ENCODE measurements around the gene ARSA. TPM values are rescaled to one million over a fixed set of nuclear protein-coding genes. Genes with fewer than 3 reads are reported as not detected.
"Not testable (repeated sequence)": the region's sequence is repeated elsewhere in the genome, so short reads cannot be mapped to it uniquely, and the experiment has no call there.

ARSA gene
- polyA plus RNA-seq, 3 donors, result 11.9 to 85.2 (median 12.1) TPM

DNA sequence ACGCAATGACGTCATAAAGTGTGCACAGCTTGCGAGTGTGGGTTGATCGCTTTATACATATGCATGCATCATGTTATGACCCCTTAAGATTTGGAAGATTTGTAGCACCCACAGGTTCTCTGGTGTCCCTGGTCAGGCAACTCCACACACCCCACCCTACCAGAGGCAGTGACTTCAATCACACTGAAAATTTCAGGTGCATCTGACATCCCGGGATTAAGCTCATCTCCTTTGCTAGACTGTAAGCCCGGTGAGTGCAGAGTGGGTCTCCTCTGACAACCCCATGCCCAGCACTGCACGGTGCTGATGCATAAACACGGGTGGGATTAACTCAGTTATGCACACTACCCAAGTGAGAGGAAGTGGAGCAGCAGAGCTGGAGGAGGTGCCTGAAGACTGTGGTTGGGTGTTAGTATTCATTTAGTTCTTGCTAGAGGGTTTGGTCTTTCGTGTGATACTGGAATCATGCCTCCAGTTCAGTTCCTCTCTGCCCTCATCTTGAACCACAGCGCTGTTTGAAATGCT lies 6.5 kb downstream of the ARSA start:
- peak overlapping the region; percentile 24 for H2AFZ ChIP-seq (ENCODE audit: insufficient read depth, low read depth, low read length, poor library complexity, severe bottlenecking)
- peaks cover 8 to 22% of the 10 kb centered on the region in 2 donors for H3K36me3 Mint-ChIP-seq
- no peaks in the 10 kb centered on the region for H3K9me3 ChIP-seq (replicated peaks in 1 of 2; ENCODE audit: control insufficient read depth in 1 of 2, insufficient read depth in 1 of 2, low read length in 2 of 2)
- H3K4me3 Mint-ChIP-seq, result peak overlapping the region; percentile 63 to 84
- peak overlapping the region; percentile 71 for H3K4me2 ChIP-seq (replicated peaks; ENCODE audit: extremely low read depth, low read length, poor library complexity, severe bottlenecking)
- TF ChIP-seq, protein P1, sequence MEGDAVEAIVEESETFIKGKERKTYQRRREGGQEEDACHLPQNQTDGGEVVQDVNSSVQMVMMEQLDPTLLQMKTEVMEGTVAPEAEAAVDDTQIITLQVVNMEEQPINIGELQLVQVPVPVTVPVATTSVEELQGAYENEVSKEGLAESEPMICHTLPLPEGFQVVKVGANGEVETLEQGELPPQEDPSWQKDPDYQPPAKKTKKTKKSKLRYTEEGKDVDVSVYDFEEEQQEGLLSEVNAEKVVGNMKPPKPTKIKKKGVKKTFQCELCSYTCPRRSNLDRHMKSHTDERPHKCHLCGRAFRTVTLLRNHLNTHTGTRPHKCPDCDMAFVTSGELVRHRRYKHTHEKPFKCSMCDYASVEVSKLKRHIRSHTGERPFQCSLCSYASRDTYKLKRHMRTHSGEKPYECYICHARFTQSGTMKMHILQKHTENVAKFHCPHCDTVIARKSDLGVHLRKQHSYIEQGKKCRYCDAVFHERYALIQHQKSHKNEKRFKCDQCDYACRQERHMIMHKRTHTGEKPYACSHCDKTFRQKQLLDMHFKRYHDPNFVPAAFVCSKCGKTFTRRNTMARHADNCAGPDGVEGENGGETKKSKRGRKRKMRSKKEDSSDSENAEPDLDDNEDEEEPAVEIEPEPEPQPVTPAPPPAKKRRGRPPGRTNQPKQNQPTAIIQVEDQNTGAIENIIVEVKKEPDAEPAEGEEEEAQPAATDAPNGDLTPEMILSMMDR (IDR thresholded peaks at IDR 0.05), result no peak
- H3K27ac ChIP-seq (ENCODE audit: low read depth in 1 of 2, low read length in 2 of 2), result peak overlapping the region; percentile 16 to 33
- no peaks in the 10 kb centered on the region for H3K27me3 ChIP-seq (ENCODE audit: control insufficient read depth in 2 of 2, insufficient read depth in 2 of 2, low read length in 2 of 2)
- peaks cover 5 to 10% (median 5%) of the 10 kb centered on the region in 3 donors for H3K27me3 Mint-ChIP-seq (ENCODE audit: low read depth in 3 of 3)
- no peak overlapping the region for H3K9ac ChIP-seq (ENCODE audit: insufficient read depth, low read length, poor library complexity, severe bottlenecking)
- peaks cover 6% of the 10 kb centered on the region for H4K20me1 ChIP-seq (ENCODE audit: insufficient read depth, low read length)
- peak overlapping the region; percentile 63 to 86 (median 76) for H3K27ac Mint-ChIP-seq
- peaks cover 9 to 14% of the 10 kb centered on the region in 2 donors for H3K36me3 ChIP-seq (replicated peaks in 1 of 2; ENCODE audit: control insufficient read depth in 1 of 2, insufficient read depth in 2 of 2, low read length in 2 of 2)
- H3K4me3 ChIP-seq (replicated peaks in 1 of 3; ENCODE audit: low read depth in 2 of 3, low read length in 3 of 3), result peak overlapping the region in 1 of 3 experiments; percentile 60
- WGBS (ENCODE audit: insufficient coverage), result 19% methylated on average over 6 of the region's 10 CpGs
- H3K4me1 ChIP-seq (ENCODE audit: control insufficient read depth in 1 of 2, insufficient read depth in 2 of 2, low read length in 2 of 2), result peaks cover 34 to 39% of the 10 kb centered on the region in 2 donors
- intact Hi-C loops (cut with micrococcal nuclease), result loop anchor here (5.0 kb wide), 4 partner anchors 59 to 369 kb away; partner anchors contain the start of genes HDAC10 (in 1 of the 2), SCO2 (in 1 of the 2) and SYCE3 (in 1 of the 2)
- DNase-seq, result peak; percentile 21 to 31 (median 30)
- H3K9me3 Mint-ChIP-seq, result peaks cover 0 to 4% (median 0%) of the 10 kb centered on the region in 7 donors
- no peaks in the 10 kb centered on the region for H3K79me2 ChIP-seq (ENCODE audit: insufficient read depth, low read length)
- peaks cover 38% of the 10 kb centered on the region for H3K4me1 Mint-ChIP-seq

DNA sequence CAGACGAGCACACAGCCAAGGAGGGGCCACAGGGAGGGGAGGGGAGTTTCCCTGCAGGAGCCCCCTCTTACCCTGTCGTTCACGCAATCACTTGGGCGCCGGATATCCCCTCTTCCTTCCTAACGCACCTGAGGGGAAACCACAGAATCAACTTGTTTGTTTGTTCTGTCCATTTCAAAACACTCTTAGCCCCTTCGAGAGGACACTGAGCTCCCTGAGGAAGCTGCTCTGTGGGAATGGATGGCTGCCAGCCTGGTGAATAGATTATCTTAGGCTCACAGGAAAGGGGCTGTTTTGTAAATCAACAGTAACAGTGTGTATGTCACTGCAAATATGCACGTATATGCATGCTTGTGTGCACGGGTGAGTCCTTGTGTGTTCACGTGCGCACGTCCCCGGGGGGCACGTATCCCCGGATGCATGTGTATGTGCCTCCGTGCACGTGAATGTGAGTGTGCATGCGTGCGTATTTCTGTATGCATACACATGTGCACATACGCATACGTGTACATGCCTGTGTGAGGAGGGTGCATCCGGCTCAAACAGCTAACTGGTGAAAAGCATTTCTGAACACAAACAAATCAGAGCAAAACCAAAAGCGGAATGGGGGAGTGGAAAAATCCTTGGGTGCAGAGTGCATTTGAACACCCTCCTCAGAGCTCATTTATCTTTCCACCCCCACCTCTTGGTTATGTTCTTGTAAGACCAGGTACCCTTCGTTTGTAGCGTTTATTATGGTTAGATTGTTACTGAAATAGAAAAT lies 7.2 kb downstream of the ARSA start:
- no peaks in the 10 kb centered on the region for H3K79me2 ChIP-seq (ENCODE audit: insufficient read depth, low read length)
- peaks cover 36% of the 10 kb centered on the region for H3K4me1 Mint-ChIP-seq
- H3K27ac ChIP-seq (ENCODE audit: low read depth in 1 of 2, low read length in 2 of 2), result no peak overlapping the region
- DNase-seq, result peak in 1 of 3 donors; percentile 34
- H3K4me3 Mint-ChIP-seq, result peak overlapping the region; percentile 45 to 84
- peaks cover 5 to 10% (median 5%) of the 10 kb centered on the region in 3 donors for H3K27me3 Mint-ChIP-seq (ENCODE audit: low read depth in 3 of 3)
- TF ChIP-seq, protein P1 (IDR thresholded peaks at IDR 0.05), result peak; percentile 82
- peaks cover 6% of the 10 kb centered on the region for H4K20me1 ChIP-seq (ENCODE audit: insufficient read depth, low read length)
- no peak overlapping the region for H3K9ac ChIP-seq (ENCODE audit: insufficient read depth, low read length, poor library complexity, severe bottlenecking)
- H3K36me3 ChIP-seq (replicated peaks in 1 of 2; ENCODE audit: control insufficient read depth in 1 of 2, insufficient read depth in 2 of 2, low read length in 2 of 2), result peaks cover 7 to 11% of the 10 kb centered on the region in 2 donors
- H2AFZ ChIP-seq (ENCODE audit: insufficient read depth, low read depth, low read length, poor library complexity, severe bottlenecking), result no peak overlapping the region
- peaks cover 0 to 4% (median 0%) of the 10 kb centered on the region in 7 donors for H3K9me3 Mint-ChIP-seq
- H3K9me3 ChIP-seq (replicated peaks in 1 of 2; ENCODE audit: control insufficient read depth in 1 of 2, insufficient read depth in 1 of 2, low read length in 2 of 2), result no peaks in the 10 kb centered on the region
- H3K27ac Mint-ChIP-seq, result peak overlapping the region in 3 of 7 donors; percentile 6 to 82 (median 63)
- H3K36me3 Mint-ChIP-seq, result peaks cover 7 to 16% of the 10 kb centered on the region in 2 donors
- H3K4me3 ChIP-seq (replicated peaks in 1 of 3; ENCODE audit: low read depth in 2 of 3, low read length in 3 of 3), result peak overlapping the region in 2 of 3 experiments; percentile 21 to 60
- no peaks in the 10 kb centered on the region for H3K27me3 ChIP-seq (ENCODE audit: control insufficient read depth in 2 of 2, insufficient read depth in 2 of 2, low read length in 2 of 2)
- WGBS (ENCODE audit: insufficient coverage), result 0% methylated on average over 12 of the region's 25 CpGs
- H3K4me1 ChIP-seq (ENCODE audit: control insufficient read depth in 1 of 2, insufficient read depth in 2 of 2, low read length in 2 of 2), result peaks cover 34 to 36% of the 10 kb centered on the region in 2 donors
- H3K4me2 ChIP-seq (replicated peaks; ENCODE audit: extremely low read depth, low read length, poor library complexity, severe bottlenecking), result peak overlapping the region; percentile 71
- intact Hi-C loops (cut with micrococcal nuclease), result loop anchor here (5.0 kb wide), 4 partner anchors 58 to 368 kb away; partner anchors contain the start of genes HDAC10 (in 1 of the 2), SCO2 (in 1 of the 2) and SYCE3 (in 1 of the 2)

- H3K9me3 Mint-ChIP-seq; H3K9me3 ChIP-seq (replicated peaks in 1 of 2; ENCODE audit: control insufficient read depth in 1 of 2, insufficient read depth in 1 of 2, low read length in 2 of 2); intact Hi-C loops (cut with micrococcal nuclease); H3K4me2 ChIP-seq (replicated peaks; ENCODE audit: extremely low read depth, low read length, poor library complexity, severe bottlenecking); H3K4me1 ChIP-seq (ENCODE audit: control insufficient read depth in 1 of 2, insufficient read depth in 2 of 2, low read length in 2 of 2); H2AFZ ChIP-seq (ENCODE audit: insufficient read depth, low read depth, low read length, poor library complexity, severe bottlenecking); H3K4me3 Mint-ChIP-seq; H4K20me1 ChIP-seq (ENCODE audit: insufficient read depth, low read length); H3K27me3 ChIP-seq (ENCODE audit: control insufficient read depth in 2 of 2, insufficient read depth in 2 of 2, low read length in 2 of 2); H3K27ac ChIP-seq (ENCODE audit: low read depth in 1 of 2, low read length in 2 of 2); H3K36me3 Mint-ChIP-seq; H3K79me2 ChIP-seq (ENCODE audit: insufficient read depth, low read length); H3K36me3 ChIP-seq (replicated peaks in 1 of 2; ENCODE audit: control insufficient read depth in 1 of 2, insufficient read depth in 2 of 2, low read length in 2 of 2); DNase-seq; H3K27ac Mint-ChIP-seq; H3K4me1 Mint-ChIP-seq; H3K4me3 ChIP-seq (replicated peaks in 1 of 3; ENCODE audit: low read depth in 2 of 3, low read length in 3 of 3); H3K9ac ChIP-seq (ENCODE audit: insufficient read depth, low read length, poor library complexity, severe bottlenecking): not testable (repeated sequence)
- no CpG with 5 or more reads among the region's 3 CpGs for WGBS (ENCODE audit: insufficient coverage)
- peaks cover 22 to 34% (median 26%) of the 10 kb centered on the region in 3 donors for H3K27me3 Mint-ChIP-seq (ENCODE audit: low read depth in 3 of 3)
Measured at GRCh38 chr22:50614296-50614695, 13.7 kb downstream of the ARSA start.

Measured in CD14-positive monocyte (primary cell).